CD4-positive, alpha-beta T cell treated with Interleukin-6 for 4 hours (primary cell): ENCODE data around the gene TNS2.

Experiments used
- DNase-seq: peaks from one replicate; pipeline ENCODE4 v3.0.0-alpha.2; 2020; ENCODE audit warnings: mixed read lengths

TNS2 gene

GRCh38 chr12:53068811-53069585 lies 19.1 kb downstream of the TNS2 start:
- no peak for DNase-seq

- DNase-seq: no peak
Observed at GRCh38 chr12:53069621-53070410, 20.0 kb downstream of the TNS2 start.

- DNase-seq: no peak
Observed at GRCh38 chr12:53070877-53071492, 21.1 kb downstream of the TNS2 start.

- no peak for DNase-seq
Observed at GRCh38 chr12:53071591-53072551, 22.0 kb downstream of the TNS2 start.

- no peak for DNase-seq
Observed at GRCh38 chr12:53073881-53074280, 24.0 kb downstream of the TNS2 start.

- DNase-seq: no peak
Observed at GRCh38 chr12:53074283-53074998, 24.6 kb downstream of the TNS2 start.

- no peak for DNase-seq
Observed at GRCh38 chr12:53074999-53075370, 25.1 kb downstream of the TNS2 start.

- no peak for DNase-seq
Observed at GRCh38 chr12:53076461-53076860, 26.6 kb downstream of the TNS2 start.

GRCh38 chr12:53077030-53077429 lies 27.2 kb downstream of the TNS2 start:
- DNase-seq: no peak

GRCh38 chr12:53078425-53079225 lies 28.8 kb downstream of the TNS2 start:
- peak; percentile 65 for DNase-seq

- peak; percentile 97 for DNase-seq
Observed at GRCh38 chr12:53079226-53080117, 29.6 kb downstream of the TNS2 start, which contains the start of gene SPRYD3. TSS of gene SPRYD3 (minus strand) at chr12:53079390. CDS start at chr12:53079333, 57 bp downstream.

- DNase-seq: no peak
Observed at GRCh38 chr12:53082637-53083175, 32.8 kb downstream of the TNS2 start.

GRCh38 chr12:53086361-53086760 lies 36.5 kb downstream of the TNS2 start:
- no peak for DNase-seq

GRCh38 chr12:53090105-53090504 lies 40.2 kb downstream of the TNS2 start:
- DNase-seq: no peak

GRCh38 chr12:53090554-53090953 lies 40.7 kb downstream of the TNS2 start:
- DNase-seq: no peak

GRCh38 chr12:53091756-53092155 lies 41.9 kb downstream of the TNS2 start:
- no peak for DNase-seq

GRCh38 chr12:53093777-53094393 lies 44.0 kb downstream of the TNS2 start:
- no peak for DNase-seq

GRCh38 chr12:53094394-53094787 lies 44.5 kb downstream of the TNS2 start:
- no peak for DNase-seq
